EH (cell line): ENCODE data around the gene EIF1AX.
"Not testable (repeated sequence)": the region's sequence is repeated elsewhere in the genome, so short reads cannot be mapped to it uniquely, and the experiment has no call there.

Experiments used
- DNase-seq: peaks from one replicate; pipeline ENCODE4 v3.0.0-alpha.2; 2015; ENCODE audit warnings: low read depth

Gene EIF1AX

GRCh38 chrX:20141281-20142220, at the start of gene EIF1AX:
Gene EIF1AX, minus strand, starts transcription at chrX:20141838. Its CDS starts 198 bp downstream, at chrX:20141640.
- peak; percentile 97 for DNase-seq

GRCh38 chrX:20189171-20189570, 47.5 kb upstream of the EIF1AX start:
- DNase-seq, result no peak

- DNase-seq, result no peak
Measured at GRCh38 chrX:20181598-20182329, 40.1 kb upstream of the EIF1AX start.

GRCh38 chrX:20177093-20177492, 35.5 kb upstream of the EIF1AX start:
- DNase-seq, result no peak

- no peak for DNase-seq
Measured at GRCh38 chrX:20173856-20174255, 32.2 kb upstream of the EIF1AX start.

DNA sequence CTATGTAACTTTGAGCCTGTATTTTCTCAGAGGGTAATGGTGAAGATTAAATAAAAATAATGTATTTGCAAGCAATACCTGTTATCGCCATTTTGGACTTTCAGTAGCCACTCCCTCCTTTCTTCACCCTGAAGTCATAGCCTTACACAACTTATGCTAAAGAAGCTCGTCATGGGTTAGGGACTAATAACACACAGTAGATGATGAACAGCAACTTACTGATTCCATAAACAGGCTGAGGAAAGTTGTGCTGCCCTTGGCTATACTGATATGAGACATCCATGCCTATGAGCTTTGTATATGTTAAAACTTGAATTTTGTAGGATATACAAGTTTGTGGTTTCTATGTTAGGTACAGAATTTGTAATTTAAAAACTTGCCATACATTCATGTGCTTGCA, 31.7 kb upstream of the EIF1AX start:
- DNase-seq, result no peak

- no peak for DNase-seq
Measured at GRCh38 chrX:20171887-20172286, 30.2 kb upstream of the EIF1AX start.

- not testable (repeated sequence) for DNase-seq
Measured at GRCh38 chrX:20162516-20162915, 20.9 kb upstream of the EIF1AX start.

DNA sequence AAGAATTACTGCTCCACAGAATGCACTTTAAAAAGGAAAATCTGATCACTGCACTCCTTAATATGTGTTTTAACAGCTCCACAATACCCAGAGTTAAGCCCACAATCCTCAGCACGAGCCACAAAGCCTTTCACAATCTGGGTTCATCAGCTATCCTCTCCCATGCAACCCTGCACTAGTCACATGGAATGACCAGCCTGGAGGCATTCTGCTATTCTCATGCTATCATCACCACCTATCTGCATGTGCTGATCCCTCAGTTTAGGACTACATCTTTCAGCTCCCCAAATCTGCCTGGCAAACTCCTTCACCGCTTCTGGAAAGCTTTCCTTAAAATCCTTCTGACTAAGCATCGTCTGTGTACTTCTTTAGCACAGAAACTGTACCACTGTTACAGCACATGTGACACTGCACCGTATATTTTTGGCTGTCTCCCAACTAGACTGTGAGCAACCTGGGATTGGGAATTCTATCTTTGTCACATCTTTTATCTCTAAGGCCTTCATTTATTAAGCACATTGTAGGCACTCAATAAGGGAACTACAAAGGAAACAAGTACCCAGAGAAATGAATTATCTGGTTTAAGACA, 18.3 kb upstream of the EIF1AX start:
- DNase-seq, result no peak

- no peak for DNase-seq
Measured at GRCh38 chrX:20151689-20152088, 10.1 kb upstream of the EIF1AX start.

DNA sequence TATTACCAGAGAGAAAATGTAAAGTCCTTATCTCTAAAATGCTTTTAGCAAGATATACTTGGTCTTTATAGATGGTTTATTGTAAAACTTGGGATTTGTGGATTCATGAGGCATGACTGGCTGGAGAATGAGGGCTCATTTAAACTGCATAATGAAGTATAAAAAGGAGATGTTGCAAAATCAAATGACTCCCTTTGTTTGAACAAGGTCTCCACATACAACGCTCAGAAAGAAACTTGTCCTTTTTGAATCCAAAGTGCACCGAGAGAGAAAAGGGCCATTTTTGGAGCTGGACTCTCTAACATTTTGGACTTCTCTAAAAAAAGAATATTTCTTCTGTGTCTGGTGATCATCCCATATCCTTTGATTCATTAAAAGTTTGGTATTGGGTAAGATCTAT, 7.7 kb upstream of the EIF1AX start:
- DNase-seq, result no peak

- no peak for DNase-seq
Measured at GRCh38 chrX:20147561-20147960, 5.9 kb upstream of the EIF1AX start.

- peak; percentile 40 for DNase-seq
Measured at GRCh38 chrX:20144491-20144890, 2.9 kb upstream of the EIF1AX start.

GRCh38 chrX:20143561-20143960, 1.9 kb upstream of the EIF1AX start:
- no peak for DNase-seq

DNA sequence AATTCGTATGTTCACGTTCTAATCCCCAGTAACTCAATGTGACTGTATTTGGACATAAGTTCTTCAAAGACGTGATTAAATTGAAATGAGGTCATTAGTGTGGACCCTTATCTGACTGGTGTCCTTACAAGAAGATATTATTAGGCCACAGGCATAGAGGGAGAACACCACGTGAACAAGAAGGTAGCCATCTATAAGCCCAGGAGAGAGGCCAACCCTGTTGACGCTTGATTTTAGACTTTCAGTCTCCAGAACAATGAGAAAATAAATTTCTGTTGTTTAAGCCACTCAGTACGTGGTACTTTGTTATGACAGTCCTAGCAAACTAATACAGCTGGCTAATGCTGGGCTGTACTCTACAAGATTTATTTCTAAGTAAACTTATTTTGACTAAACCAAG, 1.5 kb upstream of the EIF1AX start:
- no peak for DNase-seq

DNA sequence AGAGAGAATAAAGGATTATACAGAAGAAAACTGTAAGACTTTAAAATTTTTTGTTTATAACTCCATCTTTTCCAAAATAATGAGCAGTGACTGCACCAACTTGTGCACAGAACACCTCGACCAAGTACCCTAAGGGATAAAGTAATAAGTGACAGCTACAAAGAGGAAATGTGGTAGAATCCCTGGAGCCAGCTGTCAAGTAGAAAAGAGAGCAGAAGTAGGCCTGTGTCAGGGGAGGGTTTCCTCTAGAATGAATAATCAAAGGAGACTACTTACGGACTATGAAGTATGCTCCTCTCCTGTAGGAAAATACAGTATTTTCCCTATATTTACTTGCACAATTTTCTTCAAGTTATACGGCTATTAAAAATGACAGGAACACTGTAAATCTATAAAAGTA, 1.2 kb downstream of the EIF1AX start:
- DNase-seq, result no peak

GRCh38 chrX:20139966-20140365, 1.7 kb downstream of the EIF1AX start:
- peak; percentile 67 for DNase-seq

- no peak for DNase-seq
Measured at GRCh38 chrX:20135944-20136343, 5.7 kb downstream of the EIF1AX start.

DNA sequence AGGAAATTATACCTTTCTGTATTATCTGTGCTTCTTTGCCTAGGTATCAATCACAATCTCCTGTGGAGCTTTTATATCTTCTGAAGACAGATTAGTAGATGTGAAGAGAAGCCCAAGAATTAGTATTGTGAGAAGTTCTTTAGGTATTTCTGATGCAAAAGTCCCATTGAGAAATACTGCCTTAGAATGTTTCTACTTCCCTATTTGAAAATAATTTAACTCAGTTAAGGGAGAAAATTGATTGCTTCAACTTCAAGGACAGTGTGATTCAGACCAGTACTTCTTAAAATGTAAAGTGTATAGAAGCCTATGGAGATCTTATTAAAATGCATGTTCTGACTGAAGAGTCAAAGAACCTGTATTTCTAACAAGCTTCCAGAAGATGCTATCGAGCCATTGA, 9.0 kb downstream of the EIF1AX start:
- no peak for DNase-seq

GRCh38 chrX:20130357-20130756, 11.3 kb downstream of the EIF1AX start:
- no peak for DNase-seq

DNA sequence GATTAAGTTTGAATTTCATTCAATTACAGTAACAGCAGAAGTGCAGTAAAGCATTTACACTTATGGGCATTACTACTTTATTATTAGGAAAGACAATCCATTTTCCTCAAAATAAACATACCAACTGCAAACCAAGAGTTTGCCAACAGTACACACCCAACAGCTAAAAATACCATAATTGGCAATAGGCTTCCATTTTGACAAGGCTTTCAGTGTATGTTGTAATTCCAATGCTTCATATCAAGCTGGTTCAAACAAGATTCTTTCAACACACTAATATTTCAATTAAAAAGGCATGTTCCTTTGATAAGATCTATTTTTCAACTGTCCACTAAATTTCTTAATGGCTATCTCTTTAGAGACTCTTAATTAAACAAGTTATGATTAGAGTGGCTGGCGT, 12.1 kb downstream of the EIF1AX start:
- DNase-seq, result no peak

GRCh38 chrX:20128670-20129069, 13.0 kb downstream of the EIF1AX start:
- no peak for DNase-seq

GRCh38 chrX:20127440-20127839, 14.2 kb downstream of the EIF1AX start:
- not testable (repeated sequence) for DNase-seq
